Thoracic aorta (tissue), 2 donors: ENCODE results near the gene TMEM239. TPM values are rescaled to one million over a fixed set of nuclear protein-coding genes. Genes with fewer than 3 reads are reported as not detected.

ENCODE experiments used
- ATAC-seq: fragments of 150-250 bp; one replicate; pipeline ENCODE4 v1.8.0; 2017; ENCODE audit warnings: low read depth; ENCODE audit not compliant: insufficient number of reproducible peaks, low FRiP score
- DNase-seq: peaks from one replicate; pipeline ENCODE4 v3.0.0-alpha.2; 2020; ENCODE audit warnings: low spot score
- H3K27ac ChIP-seq, 2 donors: fragments of 200-600 bp; sonication (generic); 1 replicate in 1 of 2; 2 replicates in 1 of 2; pipeline ENCODE4 v1.5.1; 2016; ENCODE audit warnings: mild to moderate bottlenecking in 2 of 2, moderate library complexity in 2 of 2
- H3K27me3 ChIP-seq: fragments of 200-600 bp; sonication (generic); replicated peaks from 2 replicates; pipeline ENCODE4 v1.6.0; 2016; ENCODE audit warnings: mild to moderate bottlenecking; ENCODE audit not compliant: insufficient read depth
- H3K36me3 ChIP-seq: fragments of 200-600 bp; sonication (generic); one replicate; pipeline ENCODE4 v1.5.1; 2016
- H3K4me1 ChIP-seq, 2 donors: fragments of 200-600 bp; sonication (generic); 1 replicate in 1 of 2; 2 replicates in 1 of 2; pipeline versions ENCODE4 v1.5.1 to v1.6.0; 2016; ENCODE audit warnings: low read depth in 2 of 2, mild to moderate bottlenecking in 1 of 2; ENCODE audit not compliant: control insufficient read depth in 1 of 2
- H3K4me3 ChIP-seq: fragments of 200-600 bp; sonication (generic); 2 replicates; pipeline ENCODE4 v1.5.1; 2016; ENCODE audit warnings: mild to moderate bottlenecking
- H3K9me3 ChIP-seq: fragments of 200-600 bp; sonication (generic); 2 replicates; pipeline ENCODE4 v1.5.1; 2016
- CTCF ChIP-seq: fragments of 200-600 bp; sonication (generic); IDR thresholded peaks from one replicate; pipeline ENCODE4 v1.5.1; 2019; ENCODE audit warnings: antibody characterized with exemption
- total RNA-seq, 2 donors: library from RNA; depleted of rRNA; stranded (reverse); fragments of >200 nt; gene quantifications; one replicate each; pipeline versions ENCODE4 v1.1.0 to v1.2.3, GENCODE V29; 2016

Gene TMEM239
- total RNA-seq, 2 donors from 2014 or later: not detected

GRCh38 chr20:2838170-2838797 is 22.1 kb downstream of the TMEM239 start:
- H3K27me3 ChIP-seq: no peaks in the 10 kb centered on the region
- H3K27ac ChIP-seq: no peak overlapping the region
- H3K9me3 ChIP-seq: no peaks in the 10 kb centered on the region
- no peak for ATAC-seq
- no peak for TF ChIP-seq CTCF
- H3K4me3 ChIP-seq: no peak overlapping the region
- DNase-seq: no peak
- peaks cover 0 to 19% of the 10 kb centered on the region in 2 donors for H3K4me1 ChIP-seq
- no peaks in the 10 kb centered on the region for H3K36me3 ChIP-seq

GRCh38 chr20:2838847-2839671 is 22.9 kb downstream of the TMEM239 start:
- H3K4me3 ChIP-seq: no peak overlapping the region
- TF ChIP-seq CTCF: no peak
- no peak for DNase-seq

DNA sequence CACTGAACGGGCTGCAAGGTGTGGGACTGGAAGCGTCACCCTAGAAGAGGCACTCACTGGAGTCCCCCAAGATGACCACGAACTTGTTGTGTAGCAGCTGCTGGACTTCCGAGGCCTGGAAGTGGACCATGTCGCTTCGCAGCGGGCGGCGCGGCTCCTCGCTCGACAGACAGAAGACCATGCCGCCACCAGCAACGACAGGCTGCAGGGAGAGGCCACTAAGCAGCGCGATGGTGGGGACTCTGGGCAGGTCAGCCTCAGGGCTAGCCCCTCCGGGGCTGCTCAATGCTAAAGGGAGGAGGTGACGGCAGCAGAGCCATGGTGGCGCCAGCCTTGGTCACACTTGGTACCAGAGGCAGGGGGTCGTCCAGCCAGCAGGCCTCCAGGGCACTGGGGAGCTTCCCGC is 23.6 kb downstream of the TMEM239 start:
- no peaks in the 10 kb centered on the region for H3K36me3 ChIP-seq
- peak overlapping the region; percentile 98 for H3K4me3 ChIP-seq
- TF ChIP-seq CTCF: no peak
- DNase-seq (no peak), ATAC-seq (no peak)
- peak overlapping the region in 1 of 2 donors; percentile 80 for H3K27ac ChIP-seq
- H3K9me3 ChIP-seq: no peaks in the 10 kb centered on the region
- no peaks in the 10 kb centered on the region for H3K27me3 ChIP-seq
- peaks cover 0 to 19% of the 10 kb centered on the region in 2 donors for H3K4me1 ChIP-seq

More at GRCh38 chr20:2838847-2839671, 22.9 kb downstream of the TMEM239 start:
- no peak for ATAC-seq
- Histone ChIP-seq H3K27ac (no peak overlapping the region), H3K4me1 (peaks cover 0 to 19% of the 10 kb centered on the region in 2 donors), H3K36me3 (no peaks in the 10 kb centered on the region), H3K27me3 (no peaks in the 10 kb centered on the region), H3K9me3 (no peaks in the 10 kb centered on the region)

DNA sequence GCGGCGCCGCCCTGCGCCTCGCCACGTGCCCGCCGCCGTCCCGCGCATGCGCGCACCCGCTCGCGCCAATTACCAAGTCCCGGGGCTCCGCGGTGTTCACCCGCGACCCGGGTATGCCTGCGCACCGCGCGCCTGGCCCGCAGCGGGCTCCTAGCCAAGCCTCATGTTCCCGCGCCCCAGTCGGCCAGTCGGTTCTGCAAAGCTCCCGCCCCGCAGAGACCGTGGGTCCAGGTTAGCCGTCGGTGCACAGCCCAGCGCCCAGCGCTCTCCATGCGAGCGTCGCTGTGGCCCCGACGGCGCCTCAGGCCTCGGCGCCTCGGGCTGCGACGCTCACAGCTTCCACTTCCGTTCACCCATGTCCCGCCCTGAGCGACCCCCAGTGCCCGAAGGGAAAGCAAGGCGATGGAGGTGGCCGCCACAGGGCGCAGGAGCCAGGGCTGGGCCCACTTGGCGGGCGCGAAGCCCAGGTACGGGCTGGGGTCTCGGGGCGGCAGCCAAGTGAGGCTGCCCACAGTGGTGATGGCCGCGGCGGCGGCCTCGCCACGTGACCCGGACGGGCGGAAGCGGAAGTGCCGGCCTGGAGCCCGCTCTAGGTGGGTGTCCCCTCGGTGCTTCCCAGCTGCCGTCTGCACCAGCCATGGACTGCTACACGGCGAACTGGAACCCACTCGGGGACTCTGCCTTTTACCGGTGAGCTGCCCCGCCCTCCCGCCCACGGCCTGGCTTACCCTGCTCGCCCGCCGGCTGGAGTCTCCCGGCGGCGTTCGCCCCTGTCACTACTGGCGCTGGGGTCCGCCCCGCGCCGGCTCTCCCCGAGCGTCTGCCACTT is 24.2 kb downstream of the TMEM239 start, which contains the start of the genes PCED1A and VPS16:
Gene PCED1A (minus strand): TSS at position 518 of the 829 bp plus-strand sequence. CDS start 743 bp downstream, outside the sequence.
Gene VPS16 (plus strand): TSS at position 608 of the 829 bp plus-strand sequence. CDS start 30 bp downstream, at position 638.
- Histone ChIP-seq H3K27me3 (no peaks in the 10 kb centered on the region), H3K36me3 (no peaks in the 10 kb centered on the region), H3K4me1 (peaks cover 0 to 19% of the 10 kb centered on the region in 2 donors), H3K27ac (peak within 1 kb of the TSS; percentile 80 to 92), H3K9me3 (no peaks in the 10 kb centered on the region), H3K4me3 (peak within 1 kb of the TSS; percentile 98)
- TF ChIP-seq CTCF: no peak
- ATAC-seq: peak; percentile 94
- DNase-seq: peak; percentile 49
